Measurements from ENCODE around the gene ABR. TPM values are rescaled to one million over a fixed set of nuclear protein-coding genes. Genes with fewer than 3 reads are reported as not detected.
"Not testable (repeated sequence)": the region's sequence is repeated elsewhere in the genome, so short reads cannot be mapped to it uniquely, and the experiment has no call there.

The ABR gene
- total and polyA plus RNA-seq, 4 donors, result 41.8 to 172 (median 120) TPM

DNA sequence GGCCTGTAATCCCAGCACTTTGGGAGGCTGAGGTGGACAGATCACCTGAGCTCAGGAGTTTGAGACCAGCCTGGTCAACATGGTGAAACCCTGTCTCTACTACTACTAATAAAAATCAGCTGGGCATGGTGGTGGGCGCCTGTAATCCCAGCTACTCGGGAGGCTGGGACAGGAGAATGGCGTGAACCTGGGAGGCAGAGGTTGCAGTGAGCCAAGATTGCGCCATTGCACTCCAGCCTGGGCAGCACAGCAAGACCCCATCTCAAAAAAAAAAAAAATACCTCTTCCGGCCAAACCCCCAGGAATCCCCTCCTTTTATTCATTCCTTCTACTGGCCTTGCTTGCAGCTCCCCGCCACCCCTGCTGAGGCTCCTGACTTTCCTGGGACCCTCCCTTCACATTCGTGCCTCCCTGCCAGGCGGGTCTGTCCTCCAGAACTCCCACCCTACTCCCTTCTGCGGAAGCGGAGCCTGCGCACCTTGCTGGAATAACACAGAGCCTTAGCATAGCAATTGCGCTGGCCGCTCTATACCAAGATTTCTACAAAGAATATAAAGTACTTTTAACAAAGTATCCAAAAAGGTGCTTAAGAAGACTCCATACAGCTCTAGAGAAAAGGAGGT, 135.3 kb downstream of the ABR start:
- H3K4me1 ChIP-seq (ENCODE audit: control insufficient read depth in 1 of 2, insufficient read depth in 2 of 2, low read length in 2 of 2), result not testable (repeated sequence)
- 89 to 90% methylated on average over 13 of the region's 13 CpGs for WGBS, 2 donors
- intact Hi-C loops (cut with DNase I), result loop anchor here in 1 of 2 donors (5.0 kb wide), 1 partner anchor 37 kb away; no protein-coding TSS in a partner anchor

DNA sequence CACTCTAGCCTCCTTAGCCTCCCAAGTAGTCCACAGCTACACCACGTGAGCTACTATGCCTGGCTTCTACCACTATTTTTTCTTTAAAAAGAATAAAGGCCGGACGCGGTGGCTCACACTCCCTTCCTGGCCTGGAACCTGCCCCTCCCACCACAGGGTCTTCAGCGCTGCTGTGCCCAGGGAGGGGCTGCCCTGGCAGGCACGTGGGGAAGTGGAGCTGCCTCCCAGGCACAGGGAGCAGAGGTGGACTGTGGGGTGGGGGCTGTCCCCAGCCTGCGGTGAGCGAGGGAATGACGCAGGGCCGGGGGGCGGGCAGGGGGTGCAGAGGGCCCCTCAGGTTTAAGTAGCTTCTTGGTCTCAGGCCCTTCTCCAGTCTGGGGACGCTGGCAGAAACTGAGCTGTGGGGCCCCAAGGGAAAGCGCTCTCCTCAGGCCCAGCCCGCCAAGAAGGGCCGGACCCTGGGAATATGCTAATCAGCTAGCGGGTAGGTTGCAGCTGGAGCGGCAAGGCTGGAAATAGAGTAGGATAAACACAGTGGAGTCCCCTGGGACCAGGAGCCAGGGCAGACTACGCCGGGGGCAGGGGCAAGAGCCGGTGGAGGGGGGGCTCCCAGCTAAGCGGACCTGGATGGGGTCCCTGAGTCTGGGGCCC, 136.1 kb downstream of the ABR start:
- Histone ChIP-seq H3K9me3 (ENCODE audit: control insufficient read depth, low read length) (no peaks in the 10 kb centered on the region), H3K36me3 (ENCODE audit: control insufficient read depth in 1 of 2, insufficient read depth in 2 of 2, low read length in 1 of 2) (no peaks in the 10 kb centered on the region), H3K4me3 (ENCODE audit: low read length in 2 of 2) (no peak overlapping the region), H3K27ac (ENCODE audit: low read depth in 1 of 2, low read length in 2 of 2) (peak overlapping the region in 1 of 2 donors; percentile 35), H3K4me1 (ENCODE audit: control insufficient read depth in 1 of 2, insufficient read depth in 2 of 2, low read length in 2 of 2) (peaks cover 0 to 5% of the 10 kb centered on the region in 2 donors), H3K27me3 (ENCODE audit: control insufficient read depth in 1 of 2, insufficient read depth in 2 of 2, low read length in 1 of 2) (no peaks in the 10 kb centered on the region)
- 1 to 5% methylated on average over 21 of the region's 21 CpGs for WGBS, 2 donors
- ATAC-seq (ENCODE audit: low FRiP score) (peak; percentile 74), DNase-seq (peak; percentile 83 to 92)
- intact Hi-C loops (cut with DNase I), result no loop called here

More for the DNA sequence above, 135.3 kb downstream of the ABR start:
- H3K36me3 ChIP-seq (ENCODE audit: control insufficient read depth in 1 of 2, insufficient read depth in 2 of 2, low read length in 1 of 2); H3K9me3 ChIP-seq (ENCODE audit: control insufficient read depth, low read length); ATAC-seq (ENCODE audit: low FRiP score); H3K27me3 ChIP-seq (ENCODE audit: control insufficient read depth in 1 of 2, insufficient read depth in 2 of 2, low read length in 1 of 2); H3K4me3 ChIP-seq (ENCODE audit: low read length in 2 of 2): not testable (repeated sequence)
- peak overlapping the region in 1 of 2 donors; percentile 35 for H3K27ac ChIP-seq (ENCODE audit: low read depth in 1 of 2, low read length in 2 of 2)
- DNase-seq, result peak; percentile 41 to 43

DNA sequence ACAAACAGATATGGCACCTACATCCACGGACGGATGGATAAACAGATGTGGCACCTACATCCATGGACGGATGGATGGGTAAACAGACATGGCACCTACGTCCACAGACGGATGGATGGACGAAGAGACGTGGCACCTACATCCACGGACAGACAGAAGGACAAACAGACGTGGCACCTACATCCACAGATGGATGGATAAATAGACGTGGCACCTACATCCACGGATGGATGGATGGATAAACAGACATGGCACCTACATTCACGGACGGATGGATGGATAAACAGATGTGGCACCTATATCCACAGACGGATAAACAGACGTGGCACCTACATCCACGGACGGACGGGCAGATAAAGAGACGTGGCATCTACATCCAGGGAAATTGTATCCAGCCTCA, 137.3 kb downstream of the ABR start:
- WGBS, 2 donors, result 92 to 93% methylated on average over 19 of the region's 19 CpGs
- Histone ChIP-seq H3K27me3 (ENCODE audit: control insufficient read depth in 1 of 2, insufficient read depth in 2 of 2, low read length in 1 of 2) (no peaks in the 10 kb centered on the region), H3K36me3 (ENCODE audit: control insufficient read depth in 1 of 2, insufficient read depth in 2 of 2, low read length in 1 of 2) (no peaks in the 10 kb centered on the region), H3K27ac (ENCODE audit: low read depth in 1 of 2, low read length in 2 of 2) (no peak overlapping the region), H3K9me3 (ENCODE audit: control insufficient read depth, low read length) (no peaks in the 10 kb centered on the region), H3K4me1 (ENCODE audit: control insufficient read depth in 1 of 2, insufficient read depth in 2 of 2, low read length in 2 of 2) (peaks cover 0 to 5% of the 10 kb centered on the region in 2 donors), H3K4me3 (ENCODE audit: low read length in 2 of 2) (no peak overlapping the region)
- intact Hi-C loops (cut with DNase I), result no loop called here
- peak; percentile 26 for DNase-seq
- ATAC-seq (ENCODE audit: low FRiP score), result no peak

DNA sequence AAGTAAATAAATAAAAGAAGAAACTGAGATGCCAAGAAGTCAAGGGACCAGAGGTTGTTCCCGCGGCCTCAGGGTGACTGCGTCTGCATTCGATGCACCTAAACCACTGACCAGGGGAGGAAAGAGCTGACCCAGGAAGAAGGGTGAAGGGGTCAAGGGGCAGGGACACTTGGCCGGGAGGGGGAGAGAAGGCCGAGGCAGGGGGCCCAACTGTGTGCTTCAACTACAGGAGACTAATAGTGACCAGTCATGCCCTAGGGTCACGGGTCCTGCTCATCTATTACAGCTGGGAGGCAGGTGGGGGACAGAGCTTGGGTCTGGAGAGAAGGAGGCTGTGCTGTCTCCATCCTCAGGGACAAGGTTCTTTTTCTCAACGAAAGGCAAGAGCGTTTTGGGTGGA, 138.0 kb downstream of the ABR start:
- DNase-seq, result peak; percentile 47 to 68
- WGBS, 2 donors, result 94 to 95% methylated on average over 9 of the region's 9 CpGs
- Histone ChIP-seq H3K27me3 (ENCODE audit: control insufficient read depth in 1 of 2, insufficient read depth in 2 of 2, low read length in 1 of 2) (no peaks in the 10 kb centered on the region), H3K4me3 (ENCODE audit: low read length in 2 of 2) (no peak overlapping the region), H3K27ac (ENCODE audit: low read depth in 1 of 2, low read length in 2 of 2) (no peak overlapping the region), H3K4me1 (ENCODE audit: control insufficient read depth in 1 of 2, insufficient read depth in 2 of 2, low read length in 2 of 2) (peaks cover 0 to 5% of the 10 kb centered on the region in 2 donors), H3K9me3 (ENCODE audit: control insufficient read depth, low read length) (no peaks in the 10 kb centered on the region), H3K36me3 (ENCODE audit: control insufficient read depth in 1 of 2, insufficient read depth in 2 of 2, low read length in 1 of 2) (no peaks in the 10 kb centered on the region)
- no peak for ATAC-seq (ENCODE audit: low FRiP score)
- intact Hi-C loops (cut with DNase I), result no loop called here

DNA sequence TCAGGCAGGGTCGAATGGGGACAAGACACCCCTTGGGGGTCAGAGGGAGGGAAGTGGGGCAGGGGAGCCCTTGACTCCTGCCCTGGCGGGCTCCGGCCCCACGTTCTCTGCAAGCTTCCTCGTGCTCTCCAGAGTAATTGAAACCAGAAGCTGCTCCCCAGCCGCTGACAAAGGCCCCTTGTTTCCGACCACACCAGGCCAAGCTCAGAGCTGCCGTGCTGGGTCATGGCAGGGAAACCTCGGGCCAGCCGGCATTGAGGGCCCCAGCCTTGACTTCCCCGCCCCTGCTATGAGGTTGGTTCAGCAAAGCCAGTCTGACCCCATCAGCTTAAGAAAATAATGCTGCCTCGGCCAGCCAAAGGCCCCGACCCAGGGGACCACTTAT, 139.6 kb downstream of the ABR start:
- intact Hi-C loops (cut with DNase I), result no loop called here
- ATAC-seq (ENCODE audit: low FRiP score), result no peak
- no peaks in the 10 kb centered on the region for H3K27me3 ChIP-seq (ENCODE audit: control insufficient read depth in 1 of 2, insufficient read depth in 2 of 2, low read length in 1 of 2)
- no peaks in the 10 kb centered on the region for H3K9me3 ChIP-seq (ENCODE audit: control insufficient read depth, low read length)
- no peaks in the 10 kb centered on the region for H3K36me3 ChIP-seq (ENCODE audit: control insufficient read depth in 1 of 2, insufficient read depth in 2 of 2, low read length in 1 of 2)
- H3K4me1 ChIP-seq (ENCODE audit: control insufficient read depth in 1 of 2, insufficient read depth in 2 of 2, low read length in 2 of 2), result no peaks in the 10 kb centered on the region
- no peak overlapping the region for H3K27ac ChIP-seq (ENCODE audit: low read depth in 1 of 2, low read length in 2 of 2)
- no peak overlapping the region for H3K4me3 ChIP-seq (ENCODE audit: low read length in 2 of 2)
- 88 to 91% methylated on average over 11 to 13 of the region's 13 CpGs for WGBS, 2 donors
- DNase-seq, result peak; percentile 68 to 75

DNA sequence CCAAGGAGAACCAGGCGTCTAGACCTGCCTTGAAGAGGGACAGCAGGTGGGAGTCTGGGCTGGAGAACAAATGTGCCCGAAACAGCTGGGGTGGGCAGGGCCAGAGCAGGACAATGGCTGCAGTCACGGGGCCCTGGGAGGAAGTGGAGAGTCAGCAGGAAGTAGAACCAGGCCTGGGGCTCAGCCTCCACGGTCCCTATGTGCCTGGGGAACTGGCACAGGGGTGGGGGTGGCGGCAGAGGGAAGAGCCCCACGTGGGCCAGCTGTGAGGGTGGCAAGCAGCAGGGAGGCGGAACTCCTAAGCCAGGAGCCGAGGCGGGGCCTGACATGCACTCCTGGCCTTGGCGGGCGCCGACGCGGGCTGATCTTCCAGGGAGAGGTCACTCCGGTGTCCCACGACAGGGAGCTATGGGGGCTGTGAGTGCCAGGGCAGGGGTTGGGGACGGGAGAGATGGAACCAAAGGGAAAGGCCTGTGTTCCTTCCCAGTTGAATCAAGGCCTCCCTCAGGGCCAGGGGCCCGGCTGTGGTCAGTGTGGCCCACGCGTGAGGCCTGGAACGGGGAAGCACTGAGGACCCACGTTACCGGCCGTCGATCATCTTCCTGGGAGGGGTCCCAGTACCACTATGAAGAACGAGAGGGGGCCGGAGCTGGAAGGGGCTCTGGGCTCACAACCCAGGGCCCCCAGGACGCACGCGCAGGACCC, 140.1 kb downstream of the ABR start:
- Histone ChIP-seq H3K4me1 (ENCODE audit: control insufficient read depth in 1 of 2, insufficient read depth in 2 of 2, low read length in 2 of 2) (no peaks in the 10 kb centered on the region), H3K4me3 (ENCODE audit: low read length in 2 of 2) (no peak overlapping the region), H3K36me3 (ENCODE audit: control insufficient read depth in 1 of 2, insufficient read depth in 2 of 2, low read length in 1 of 2) (no peaks in the 10 kb centered on the region), H3K9me3 (ENCODE audit: control insufficient read depth, low read length) (no peaks in the 10 kb centered on the region), H3K27me3 (ENCODE audit: control insufficient read depth in 1 of 2, insufficient read depth in 2 of 2, low read length in 1 of 2) (no peaks in the 10 kb centered on the region), H3K27ac (ENCODE audit: low read depth in 1 of 2, low read length in 2 of 2) (no peak overlapping the region)
- peak; percentile 86 to 94 for DNase-seq
- peak; percentile 45 for ATAC-seq (ENCODE audit: low FRiP score)
- WGBS, 2 donors, result 88% methylated on average over 30 of the region's 30 CpGs
- intact Hi-C loops (cut with DNase I), result no loop called here

DNA sequence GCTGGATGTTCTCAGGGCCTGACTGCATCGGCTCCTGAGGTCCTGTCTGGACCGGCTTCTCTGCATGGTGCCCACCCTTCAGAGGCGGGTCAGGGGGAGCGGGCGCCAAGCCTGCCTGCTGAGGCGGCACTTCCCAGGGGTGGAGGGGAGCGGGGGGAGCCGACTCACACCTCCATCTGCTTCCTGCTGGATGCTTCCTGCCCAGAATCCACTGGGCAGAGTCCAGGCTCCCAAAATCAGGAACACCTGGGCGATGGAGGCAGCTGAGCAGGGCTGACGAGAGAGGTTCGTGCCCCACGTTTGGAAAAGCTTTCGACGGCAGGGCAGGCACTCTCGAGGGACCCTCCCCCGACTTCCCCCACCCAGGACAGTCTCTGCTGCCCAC, 140.7 kb downstream of the ABR start:
- H3K4me1 ChIP-seq (ENCODE audit: control insufficient read depth in 1 of 2, insufficient read depth in 2 of 2, low read length in 2 of 2), result no peaks in the 10 kb centered on the region
- H3K9me3 ChIP-seq (ENCODE audit: control insufficient read depth, low read length), result no peaks in the 10 kb centered on the region
- DNase-seq, result no peak
- ATAC-seq (ENCODE audit: low FRiP score), result no peak
- WGBS, 2 donors, result 83 to 89% methylated on average over 12 to 16 of the region's 16 CpGs
- intact Hi-C loops (cut with DNase I), result no loop called here
- H3K27me3 ChIP-seq (ENCODE audit: control insufficient read depth in 1 of 2, insufficient read depth in 2 of 2, low read length in 1 of 2), result no peaks in the 10 kb centered on the region
- H3K36me3 ChIP-seq (ENCODE audit: control insufficient read depth in 1 of 2, insufficient read depth in 2 of 2, low read length in 1 of 2), result no peaks in the 10 kb centered on the region
- no peak overlapping the region for H3K27ac ChIP-seq (ENCODE audit: low read depth in 1 of 2, low read length in 2 of 2)
- H3K4me3 ChIP-seq (ENCODE audit: low read length in 2 of 2), result no peak overlapping the region

DNA sequence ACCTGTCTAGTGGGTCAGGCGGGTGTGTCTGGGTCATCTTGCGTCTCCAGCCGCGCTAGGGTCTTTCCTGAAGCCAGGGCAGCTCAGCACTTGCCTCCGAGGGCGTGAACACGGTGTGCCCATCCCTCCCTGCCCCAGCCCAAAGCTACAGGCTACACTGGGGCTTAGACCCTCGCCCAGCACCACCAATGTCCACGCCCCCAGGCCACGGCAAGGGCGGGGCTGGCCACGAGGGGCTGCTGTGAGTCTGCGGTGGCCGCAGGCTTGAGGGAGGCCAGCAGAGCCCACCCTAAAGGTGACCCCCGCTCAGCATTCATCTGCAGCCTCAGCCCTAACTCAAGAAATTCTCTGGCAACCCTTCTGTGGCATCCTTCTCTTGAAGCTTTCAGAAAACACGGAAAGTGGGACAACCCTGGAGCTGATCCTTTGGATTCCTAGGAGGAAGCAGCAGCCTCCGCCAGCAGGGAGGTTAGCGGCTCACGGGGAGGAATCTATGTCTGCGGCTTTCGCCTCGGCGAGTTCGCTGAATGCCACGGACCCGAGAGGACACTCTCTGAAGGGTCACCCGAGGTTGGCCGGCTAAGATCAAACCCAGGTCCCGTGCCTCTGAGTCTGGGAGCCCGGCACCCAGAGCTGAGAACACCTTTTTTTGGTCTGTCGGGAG, 141.2 kb downstream of the ABR start:
- DNase-seq (peak in 1 of 2 donors; percentile 72), ATAC-seq (ENCODE audit: low FRiP score) (no peak)
- no peaks in the 10 kb centered on the region for H3K27me3 ChIP-seq (ENCODE audit: control insufficient read depth in 1 of 2, insufficient read depth in 2 of 2, low read length in 1 of 2)
- no peak overlapping the region for H3K27ac ChIP-seq (ENCODE audit: low read depth in 1 of 2, low read length in 2 of 2)
- H3K4me3 ChIP-seq (ENCODE audit: low read length in 2 of 2), result no peak overlapping the region
- no peaks in the 10 kb centered on the region for H3K36me3 ChIP-seq (ENCODE audit: control insufficient read depth in 1 of 2, insufficient read depth in 2 of 2, low read length in 1 of 2)
- intact Hi-C loops (cut with DNase I), result no loop called here
- H3K4me1 ChIP-seq (ENCODE audit: control insufficient read depth in 1 of 2, insufficient read depth in 2 of 2, low read length in 2 of 2), result no peaks in the 10 kb centered on the region
- 92 to 93% methylated on average over 31 of the region's 31 CpGs for WGBS, 2 donors
- H3K9me3 ChIP-seq (ENCODE audit: control insufficient read depth, low read length), result no peaks in the 10 kb centered on the region
